HepG2 (cell line): Measurements from ENCODE around the gene NUBP2. TPM values are rescaled to one million over a fixed set of nuclear protein-coding genes. Genes with fewer than 3 reads are reported as not detected.
A peak's percentile ranks its signal among the peaks of the same experiment; 100 is the strongest.

ENCODE experiments used
- AHR ChIP-seq: IDR thresholded peaks from 2 replicates; pipeline ENCODE4 v1.6.1; 2018; ENCODE audit warnings: missing genetic modification reagents, missing compliant biosample characterization
- ARHGAP35 ChIP-seq: sonication (generic); formaldehyde crosslinking; IDR thresholded peaks from 2 replicates; pipeline ENCODE4 v1.9.0; 2022; ENCODE audit warnings: mild to moderate bottlenecking, inconsistent platforms, moderate library complexity, missing genetic modification reagents, borderline replicate concordance
- ATAD3A ChIP-seq: sonication (generic); formaldehyde crosslinking; IDR thresholded peaks from 2 replicates; pipeline ENCODE4 v1.4.0; 2020; ENCODE audit warnings: missing genetic modification reagents
- CENPX ChIP-seq: sonication (generic); formaldehyde crosslinking; IDR thresholded peaks from 2 replicates; pipeline ENCODE4 v1.9.0; 2021; ENCODE audit warnings: mild to moderate bottlenecking, missing genetic modification reagents, moderate library complexity
- CREM ChIP-seq, 2 experiments: sonication (generic) in 1 of 2; formaldehyde crosslinking in 1 of 2; IDR thresholded peaks; 2 replicates each; pipeline versions ENCODE4 v1.4.0 to v1.6.1; 2016 to 2020; ENCODE audit warnings: antibody characterized with exemption in 1 of 2, mild to moderate bottlenecking in 1 of 2, missing genetic modification reagents in 1 of 2
- FOXC1 ChIP-seq: sonication (generic); formaldehyde crosslinking; IDR thresholded peaks from 2 replicates; pipeline ENCODE4 v1.8.0; 2022; ENCODE audit warnings: mild to moderate bottlenecking, missing genetic modification reagents, borderline replicate concordance
- GATA4 ChIP-seq: sonication (generic); IDR thresholded peaks from 2 replicates; pipeline ENCODE4 v1.6.1; 2016; ENCODE audit warnings: antibody characterized with exemption, low read depth, borderline replicate concordance
- HDAC6 ChIP-seq: fragments of 200-600 bp; sonication (generic); IDR thresholded peaks from 2 replicates; pipeline ENCODE4 v1.7.0; 2017; ENCODE audit warnings: mild to moderate bottlenecking, antibody characterized with exemption, low read length, low read depth
- KLF13 ChIP-seq: sonication (generic); formaldehyde crosslinking; IDR thresholded peaks from 2 replicates; pipeline ENCODE4 v1.4.0; 2020; ENCODE audit warnings: mild to moderate bottlenecking, missing genetic modification reagents
- KLF6 ChIP-seq: IDR thresholded peaks from 2 replicates; pipeline ENCODE4 v1.8.0; 2016; ENCODE audit warnings: missing biosample characterization, missing genetic modification reagents
- MATR3 ChIP-seq: sonication (generic); formaldehyde crosslinking; IDR thresholded peaks from 2 replicates; pipeline ENCODE4 v1.4.0; 2020; ENCODE audit warnings: missing genetic modification reagents
- NFE2 ChIP-seq: sonication (generic); formaldehyde crosslinking; IDR thresholded peaks from 2 replicates; pipeline ENCODE4 v1.4.0; 2020; ENCODE audit warnings: missing genetic modification reagents
- PAF1 ChIP-seq: IDR thresholded peaks from 2 replicates; pipeline ENCODE4 v1.6.1; 2016; ENCODE audit warnings: missing genetic modification reagents, missing compliant biosample characterization
- SMYD3 ChIP-seq: sonication (generic); formaldehyde crosslinking; IDR thresholded peaks from 2 replicates; pipeline ENCODE4 v1.8.1; 2023; ENCODE audit warnings: mild to moderate bottlenecking, missing genetic modification reagents
- SNAPC2 ChIP-seq: sonication (generic); formaldehyde crosslinking; IDR thresholded peaks from 2 replicates; pipeline ENCODE4 v1.8.1; 2022; ENCODE audit warnings: mild to moderate bottlenecking, missing genetic modification reagents
- ZNF101 ChIP-seq: sonication (generic); formaldehyde crosslinking; IDR thresholded peaks from 2 replicates; pipeline ENCODE4 v1.4.0; 2020; ENCODE audit warnings: mild to moderate bottlenecking, low read depth, missing genetic modification reagents, borderline replicate concordance
- ZNF282 ChIP-seq: fragments of 450-650 bp; IDR thresholded peaks from 2 replicates; pipeline ENCODE4 v1.6.1; 2018; ENCODE audit not compliant: partially characterized antibody
- ZNF331 ChIP-seq: sonication (generic); formaldehyde crosslinking; IDR thresholded peaks from 2 replicates; pipeline ENCODE4 v1.4.0; 2020; ENCODE audit warnings: missing genetic modification reagents
- ZNF484 ChIP-seq: sonication (generic); formaldehyde crosslinking; IDR thresholded peaks from 2 replicates; pipeline ENCODE4 v1.5.1; 2020; ENCODE audit warnings: mild to moderate bottlenecking, low read depth, missing genetic modification reagents, borderline replicate concordance
- ZNF513 ChIP-seq: sonication (generic); formaldehyde crosslinking; conservative IDR thresholded peaks from 2 replicates; pipeline ENCODE4 v1.5.0; 2020; ENCODE audit warnings: missing genetic modification reagents
- ZNF552 ChIP-seq: sonication (generic); formaldehyde crosslinking; IDR thresholded peaks from 2 replicates; pipeline ENCODE4 v1.9.0; 2022; ENCODE audit warnings: missing genetic modification reagents, mild to moderate bottlenecking, borderline replicate concordance
- ZNF75D ChIP-seq: sonication (generic); formaldehyde crosslinking; IDR thresholded peaks from 2 replicates; pipeline ENCODE4 v1.8.1; 2023; ENCODE audit warnings: missing genetic modification reagents, mild to moderate bottlenecking, borderline replicate concordance
- ZNF777 ChIP-seq: sonication (generic); formaldehyde crosslinking; IDR thresholded peaks from 2 replicates; pipeline ENCODE4 v1.4.0; 2020; ENCODE audit warnings: missing genetic modification reagents
- polyA plus RNA-seq, 8 experiments: library from polyadenylated mRNA; depleted of rRNA in 3 of 8; stranded (reverse) in 7 of 8; unstranded in 1 of 8; fragments of >200 nt; fragmentation: Illumina TruSeq in 4 of 8; extraction: Trizol in 4 of 8; gene quantifications; 2 replicates each; pipeline versions ENCODE4 v1.2.1 to v1.2.3, GENCODE V29; 2011 to 2016; ENCODE audit warnings: low read depth in 4 of 8, missing spikeins in 1 of 8, mixed read lengths in 1 of 8; ENCODE audit not compliant: insufficient read depth in 1 of 8
- total RNA-seq, 5 experiments: library from RNA; depleted of rRNA; stranded (reverse); fragments of >200 nt; fragmentation: Illumina TruSeq; extraction: Trizol; gene quantifications; 2 replicates each; pipeline ENCODE4 v1.2.3, GENCODE V29; 2016; ENCODE audit warnings: low read depth in 1 of 5
- TF ChIP-seq, protein P1 (sequence below): sonication (generic); formaldehyde crosslinking; IDR thresholded peaks from 2 replicates; pipeline ENCODE4 v1.9.0; 2021; ENCODE audit warnings: missing genetic modification reagents, mild to moderate bottlenecking, borderline replicate concordance
- TF ChIP-seq, protein P2 (sequence below), 2 experiments: sonication (generic) in 1 of 2; formaldehyde crosslinking in 1 of 2; IDR thresholded peaks; 2 replicates each; pipeline versions ENCODE4 v1.5.1 to v1.6.1; 2011 to 2020; ENCODE audit warnings: borderline replicate concordance in 1 of 2, low read depth in 1 of 2, low read length in 1 of 2, mild to moderate bottlenecking in 1 of 2, missing genetic modification reagents in 1 of 2, moderate library complexity in 1 of 2

The NUBP2 gene
- total and polyA plus RNA-seq, 2 of the 13 experiments (the other 11 are each of a cell fraction or from before 2014, with no cell fraction given), result 25.7 to 61.5 TPM

- TF ChIP-seq ZNF75D (CRISPR knock-in tag) (no peak), AHR (CRISPR knock-in tag) (no peak), FOXC1 (CRISPR knock-in tag) (no peak; the same call in 1 of the 2 replicates), CREM (IDR thresholded peaks at IDR 0.05) (peak; percentile 98), CREM (CRISPR knock-in tag; IDR thresholded peaks at IDR 0.05) (peak; percentile 75), PAF1 (no peak), ZNF513 (CRISPR knock-in tag) (no peak), MATR3 (CRISPR knock-in tag) (no peak), SMYD3 (CRISPR knock-in tag) (no peak), CENPX (CRISPR knock-in tag) (no peak), SNAPC2 (CRISPR knock-in tag) (no peak), ZNF484 (CRISPR knock-in tag) (no peak), KLF6 (no peak), ZNF552 (CRISPR knock-in tag) (no peak), ZNF101 (CRISPR knock-in tag) (no peak), ZNF777 (no peak), ZNF282 (no peak), ARHGAP35 (no peak), ZNF331 (CRISPR knock-in tag) (no peak), NFE2 (CRISPR knock-in tag) (no peak), HDAC6 (no peak), GATA4 (no peak), KLF13 (CRISPR knock-in tag) (no peak), ATAD3A (CRISPR knock-in tag) (no peak)
- TF ChIP-seq, protein P1, sequence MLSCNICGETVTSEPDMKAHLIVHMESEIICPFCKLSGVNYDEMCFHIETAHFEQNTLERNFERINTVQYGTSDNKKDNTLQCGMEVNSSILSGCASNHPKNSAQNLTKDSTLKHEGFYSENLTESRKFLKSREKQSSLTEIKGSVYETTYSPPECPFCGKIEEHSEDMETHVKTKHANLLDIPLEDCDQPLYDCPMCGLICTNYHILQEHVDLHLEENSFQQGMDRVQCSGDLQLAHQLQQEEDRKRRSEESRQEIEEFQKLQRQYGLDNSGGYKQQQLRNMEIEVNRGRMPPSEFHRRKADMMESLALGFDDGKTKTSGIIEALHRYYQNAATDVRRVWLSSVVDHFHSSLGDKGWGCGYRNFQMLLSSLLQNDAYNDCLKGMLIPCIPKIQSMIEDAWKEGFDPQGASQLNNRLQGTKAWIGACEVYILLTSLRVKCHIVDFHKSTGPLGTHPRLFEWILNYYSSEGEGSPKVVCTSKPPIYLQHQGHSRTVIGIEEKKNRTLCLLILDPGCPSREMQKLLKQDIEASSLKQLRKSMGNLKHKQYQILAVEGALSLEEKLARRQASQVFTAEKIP (CRISPR knock-in tag), result no peak
- TF ChIP-seq, protein P2, sequence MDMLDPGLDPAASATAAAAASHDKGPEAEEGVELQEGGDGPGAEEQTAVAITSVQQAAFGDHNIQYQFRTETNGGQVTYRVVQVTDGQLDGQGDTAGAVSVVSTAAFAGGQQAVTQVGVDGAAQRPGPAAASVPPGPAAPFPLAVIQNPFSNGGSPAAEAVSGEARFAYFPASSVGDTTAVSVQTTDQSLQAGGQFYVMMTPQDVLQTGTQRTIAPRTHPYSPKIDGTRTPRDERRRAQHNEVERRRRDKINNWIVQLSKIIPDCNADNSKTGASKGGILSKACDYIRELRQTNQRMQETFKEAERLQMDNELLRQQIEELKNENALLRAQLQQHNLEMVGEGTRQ (IDR thresholded peaks at IDR 0.05; ENCODE audit: low read depth, low read length), result no peak
- TF ChIP-seq, protein P2 (CRISPR knock-in tag; IDR thresholded peaks at IDR 0.05; ENCODE audit: borderline replicate concordance), result no peak
These were observed at the start of gene NUBP2, which contains the start of gene SPSB3 (continued) for GRCh38 chr16:1782408-1783264.
